Duodenal mucosa (tissue), 2 donors: ENCODE results near the gene SPG21.

Source experiments
- H3K27ac ChIP-seq: one replicate; pipeline ENCODE4 v1.7.0; 2013; ENCODE audit warnings: low read depth, low read length
- H3K27me3 ChIP-seq, 2 donors: one replicate each; pipeline ENCODE4 v1.7.0; 2013; ENCODE audit warnings: low read length in 2 of 2, control low read depth in 1 of 2; ENCODE audit not compliant: insufficient read depth in 2 of 2, control insufficient read depth in 1 of 2
- H3K36me3 ChIP-seq, 2 donors: one replicate each; pipeline ENCODE4 v1.7.0; 2013; ENCODE audit warnings: low read length in 2 of 2, control low read depth in 1 of 2; ENCODE audit not compliant: insufficient read depth in 2 of 2, control insufficient read depth in 1 of 2
- H3K4me1 ChIP-seq, 2 donors: one replicate each; pipeline ENCODE4 v1.7.0; 2013; ENCODE audit warnings: low read length in 2 of 2, control low read depth in 1 of 2; ENCODE audit not compliant: insufficient read depth in 2 of 2, control insufficient read depth in 1 of 2
- H3K4me3 ChIP-seq, 2 donors: one replicate each; pipeline ENCODE4 v1.7.0; 2013; ENCODE audit warnings: low read length in 2 of 2, low read depth in 1 of 2
- H3K9ac ChIP-seq, 2 donors: one replicate each; pipeline ENCODE4 v1.7.0; 2013; ENCODE audit warnings: low read length in 2 of 2, low read depth in 1 of 2
- H3K9me3 ChIP-seq, 2 donors: one replicate each; pipeline ENCODE4 v1.7.0; 2013; ENCODE audit warnings: low read length in 2 of 2, control low read depth in 1 of 2; ENCODE audit not compliant: control insufficient read depth in 1 of 2

SPG21 gene

DNA sequence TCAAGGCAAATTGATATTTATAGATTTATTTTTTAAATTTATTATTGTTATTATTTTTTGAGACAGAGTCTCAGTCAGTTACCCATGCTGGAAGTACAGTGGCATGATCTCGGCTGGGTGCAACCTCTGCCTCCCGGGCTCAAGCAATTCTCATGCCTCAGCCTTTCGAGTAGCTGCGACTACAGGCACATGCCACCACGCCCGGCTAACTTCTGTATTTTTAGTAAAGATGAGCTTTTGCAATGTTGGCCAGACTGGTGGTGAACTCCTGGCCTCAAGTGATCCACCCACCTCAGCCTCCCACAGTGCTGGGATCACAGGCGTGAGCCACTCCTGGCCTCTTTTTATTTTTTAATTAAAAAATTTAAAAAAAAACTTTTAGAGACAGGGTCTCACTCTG lies 19.0 kb downstream of the SPG21 start:
- peaks cover 18 to 65% of the 10 kb centered on the region in 2 donors for H3K36me3 ChIP-seq
- H3K4me1 ChIP-seq: no peaks in the 10 kb centered on the region
- H3K4me3 ChIP-seq: no peak overlapping the region
- H3K9me3 ChIP-seq: no peaks in the 10 kb centered on the region
- H3K27ac ChIP-seq: no peak overlapping the region
- H3K27me3 ChIP-seq: no peaks in the 10 kb centered on the region
- H3K9ac ChIP-seq: no peak overlapping the region

GRCh38 chr15:64969401-64969800 lies 20.3 kb downstream of the SPG21 start:
- Histone ChIP-seq H3K27me3 (no peaks in the 10 kb centered on the region), H3K9ac (no peak overlapping the region), H3K36me3 (peaks cover 24 to 68% of the 10 kb centered on the region in 2 donors), H3K9me3 (no peaks in the 10 kb centered on the region), H3K27ac (no peak overlapping the region), H3K4me3 (no peak overlapping the region), H3K4me1 (no peaks in the 10 kb centered on the region)

- Histone ChIP-seq H3K4me3 (no peak overlapping the region), H3K9me3 (no peaks in the 10 kb centered on the region), H3K27ac (no peak overlapping the region), H3K4me1 (no peaks in the 10 kb centered on the region), H3K36me3 (peaks cover 34 to 82% of the 10 kb centered on the region in 2 donors), H3K9ac (no peak overlapping the region), H3K27me3 (no peaks in the 10 kb centered on the region)
Measured at GRCh38 chr15:64961013-64961412, 28.7 kb downstream of the SPG21 start.

GRCh38 chr15:64960153-64960552 lies 29.6 kb downstream of the SPG21 start:
- no peaks in the 10 kb centered on the region for H3K9me3 ChIP-seq
- peaks cover 38 to 85% of the 10 kb centered on the region in 2 donors for H3K36me3 ChIP-seq
- H3K27ac ChIP-seq: no peak overlapping the region
- no peaks in the 10 kb centered on the region for H3K27me3 ChIP-seq
- no peaks in the 10 kb centered on the region for H3K4me1 ChIP-seq
- H3K9ac ChIP-seq: no peak overlapping the region
- no peak overlapping the region for H3K4me3 ChIP-seq

DNA sequence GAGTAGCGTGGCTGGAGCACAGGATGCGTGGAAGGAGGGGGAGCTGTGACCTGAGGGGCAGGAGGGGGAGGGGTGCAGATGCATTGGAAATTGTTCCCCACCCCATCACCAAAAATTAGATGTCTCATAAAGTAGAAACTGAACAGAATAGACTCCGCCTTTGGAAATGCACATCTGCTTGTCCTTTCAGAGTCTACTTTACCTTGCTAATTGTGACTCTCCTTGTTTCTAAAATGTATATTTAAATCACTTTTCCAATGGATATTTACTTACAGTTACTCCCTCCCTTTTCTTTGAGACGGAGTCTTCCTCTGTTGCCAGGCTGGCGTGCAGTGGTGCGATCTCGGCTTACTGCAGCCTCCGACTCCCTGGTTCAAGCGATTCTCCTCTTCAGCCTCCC lies 30.6 kb downstream of the SPG21 start:
- no peaks in the 10 kb centered on the region for H3K4me1 ChIP-seq
- peaks cover 30 to 78% of the 10 kb centered on the region in 2 donors for H3K36me3 ChIP-seq
- H3K27me3 ChIP-seq: no peaks in the 10 kb centered on the region
- no peaks in the 10 kb centered on the region for H3K9me3 ChIP-seq
- H3K27ac ChIP-seq: no peak overlapping the region
- H3K9ac ChIP-seq: no peak overlapping the region
- H3K4me3 ChIP-seq: no peak overlapping the region

DNA sequence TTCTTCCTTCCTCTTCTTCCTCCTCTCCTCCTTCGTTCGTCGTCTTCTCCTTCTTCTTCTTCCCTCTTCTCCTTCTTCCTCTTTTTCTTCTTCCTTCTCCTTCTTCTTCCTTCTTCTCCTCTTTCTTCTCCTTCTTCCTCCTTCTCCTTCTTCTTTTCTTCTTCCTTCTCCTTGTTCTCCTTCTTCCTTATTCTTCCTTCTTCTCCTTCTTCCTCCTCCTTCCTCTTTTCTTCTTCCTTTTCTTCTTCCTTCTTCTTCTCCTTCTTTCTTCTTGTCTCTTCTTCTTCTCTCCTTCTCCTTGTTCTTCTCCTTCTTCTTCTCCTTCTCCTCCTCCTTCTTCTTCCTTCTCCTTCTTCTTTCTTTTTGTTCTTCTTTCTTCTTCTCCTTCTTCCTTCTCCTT lies 35.3 kb downstream of the SPG21 start:
- Histone ChIP-seq H3K4me1 (no peaks in the 10 kb centered on the region), H3K9me3 (no peaks in the 10 kb centered on the region), H3K36me3 (peaks cover 10 to 34% of the 10 kb centered on the region in 2 donors), H3K27ac (no peak overlapping the region), H3K9ac (no peak overlapping the region), H3K4me3 (no peak overlapping the region), H3K27me3 (no peaks in the 10 kb centered on the region)

GRCh38 chr15:64951777-64952418 lies 37.8 kb downstream of the SPG21 start:
- peaks cover 5 to 16% of the 10 kb centered on the region in 2 donors for H3K36me3 ChIP-seq
- H3K9me3 ChIP-seq: no peaks in the 10 kb centered on the region
- H3K9ac ChIP-seq: no peak overlapping the region
- H3K4me1 ChIP-seq: no peaks in the 10 kb centered on the region
- no peak overlapping the region for H3K27ac ChIP-seq
- H3K27me3 ChIP-seq: no peaks in the 10 kb centered on the region
- no peak overlapping the region for H3K4me3 ChIP-seq

DNA sequence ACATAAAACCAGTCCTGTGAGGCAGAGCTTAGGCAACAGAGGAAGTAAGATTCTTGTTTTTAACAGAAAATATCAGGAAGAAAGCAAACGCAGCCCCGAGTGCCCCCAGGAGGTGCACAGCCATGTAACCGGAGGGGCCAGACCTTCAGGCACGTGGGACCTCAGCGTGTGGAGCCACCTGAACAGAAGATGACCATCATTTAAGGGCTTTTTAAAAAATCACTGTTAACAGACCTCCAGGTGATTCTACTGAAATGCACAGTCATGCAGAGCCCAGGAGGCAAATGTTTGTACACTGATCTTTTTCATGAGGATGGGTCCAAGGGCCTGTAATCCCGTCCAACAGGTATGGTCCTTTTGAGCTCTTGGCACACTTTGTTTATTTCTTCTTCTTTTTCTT lies 38.8 kb downstream of the SPG21 start:
- Histone ChIP-seq H3K9ac (no peak overlapping the region), H3K36me3 (peaks cover 5 to 9% of the 10 kb centered on the region in 2 donors), H3K4me3 (no peak overlapping the region), H3K4me1 (no peaks in the 10 kb centered on the region), H3K27me3 (no peaks in the 10 kb centered on the region), H3K9me3 (no peaks in the 10 kb centered on the region), H3K27ac (no peak overlapping the region)

DNA sequence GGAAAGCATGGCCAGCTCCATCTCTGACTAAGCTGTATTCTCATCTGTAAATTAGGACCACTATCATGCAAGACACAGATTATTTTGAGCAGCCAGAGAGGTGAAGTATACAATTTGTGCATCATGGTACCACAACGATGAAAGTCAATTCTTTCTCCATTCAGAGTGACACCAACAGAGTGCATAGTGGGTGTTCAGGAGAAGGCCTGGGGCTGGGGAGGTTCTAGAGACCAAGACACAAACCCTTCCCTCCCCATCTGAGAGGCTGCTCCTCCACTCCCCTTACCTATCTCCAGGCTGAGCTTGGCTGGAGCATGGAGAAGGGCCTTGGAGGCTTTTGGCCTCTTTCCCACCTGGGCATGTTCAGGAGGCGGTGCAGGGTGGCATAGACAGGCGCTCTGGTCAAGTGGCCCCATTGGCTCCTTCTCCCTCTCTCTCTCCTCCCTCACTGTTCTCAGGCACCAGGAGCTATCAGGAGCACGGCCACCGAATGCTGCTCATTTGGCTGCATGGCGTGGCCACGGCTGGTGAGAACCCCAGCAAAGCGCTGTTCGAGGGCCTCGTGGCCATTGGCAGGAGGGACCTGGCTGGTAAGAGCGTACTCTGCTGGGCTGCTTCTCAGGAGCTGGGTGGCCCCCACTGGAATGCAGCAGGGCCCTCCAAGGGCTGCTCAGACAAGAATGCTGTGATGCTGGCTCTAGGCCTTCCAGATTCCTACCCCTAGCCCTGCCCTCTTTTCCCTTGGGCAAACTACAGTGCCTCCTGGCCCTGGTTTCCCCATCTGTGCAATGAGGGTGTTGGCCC lies 40.1 kb downstream of the SPG21 start:
- Histone ChIP-seq H3K27ac (no peak overlapping the region), H3K27me3 (no peaks in the 10 kb centered on the region), H3K4me3 (no peak overlapping the region), H3K4me1 (no peaks in the 10 kb centered on the region), H3K36me3 (no peaks in the 10 kb centered on the region), H3K9ac (no peak overlapping the region), H3K9me3 (no peaks in the 10 kb centered on the region)

GRCh38 chr15:64948916-64949315 lies 40.8 kb downstream of the SPG21 start:
- Histone ChIP-seq H3K4me1 (no peaks in the 10 kb centered on the region), H3K4me3 (no peak overlapping the region), H3K36me3 (no peaks in the 10 kb centered on the region), H3K27me3 (no peaks in the 10 kb centered on the region), H3K9me3 (no peaks in the 10 kb centered on the region), H3K27ac (no peak overlapping the region), H3K9ac (no peak overlapping the region)
